Right forelimb (tissue), 1 donor: ENCODE results near the gene ADAMTS17.
A peak's percentile ranks its signal among the peaks of the same experiment; 100 is the strongest.

ENCODE experiments used
- DNase-seq: peaks from one replicate; pipeline ENCODE4 v3.0.0-alpha.2; 2018

Gene ADAMTS17

DNA sequence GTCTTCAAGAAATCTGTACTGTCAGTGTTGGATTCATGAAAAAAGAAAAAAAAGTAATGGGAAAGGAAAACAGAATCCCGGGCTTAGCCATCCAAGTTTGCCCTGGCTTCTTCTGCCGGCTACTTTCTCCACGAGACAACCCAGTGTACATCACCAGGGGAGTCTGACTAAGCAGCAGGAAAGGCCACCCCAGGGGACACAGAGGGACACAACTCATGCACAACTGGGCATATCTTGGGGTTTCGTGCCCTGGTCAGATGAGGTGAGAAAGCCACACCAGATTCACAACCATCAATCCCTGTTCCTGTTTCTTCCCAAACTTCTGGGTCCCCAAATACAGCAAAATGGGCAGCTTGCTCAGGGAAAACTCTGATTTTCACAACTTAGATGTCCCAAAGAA, 33.2 kb downstream of the ADAMTS17 start:
- no peak for DNase-seq

DNA sequence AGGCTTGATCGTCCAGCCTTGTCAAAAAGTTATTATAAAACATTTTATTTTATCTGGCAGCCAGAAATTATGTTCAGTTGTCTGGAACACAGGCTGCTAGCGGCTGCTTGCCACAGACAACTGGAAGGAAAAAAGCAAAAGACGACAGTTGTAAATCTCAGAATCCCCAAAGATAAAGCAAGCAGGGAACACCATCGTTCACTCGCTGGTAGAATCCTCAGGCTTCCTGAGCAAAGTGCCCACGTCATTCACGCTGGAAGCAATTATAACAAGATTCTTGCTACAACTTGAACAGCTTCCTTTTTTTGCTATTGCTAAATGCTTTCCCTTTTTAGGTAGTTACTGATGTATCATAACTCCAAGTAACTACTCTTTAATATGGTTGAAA, 33.6 kb downstream of the ADAMTS17 start:
- DNase-seq = no peak

GRCh38 chr15:100307241-100308212, 34.2 kb downstream of the ADAMTS17 start:
- no peak for DNase-seq

DNA sequence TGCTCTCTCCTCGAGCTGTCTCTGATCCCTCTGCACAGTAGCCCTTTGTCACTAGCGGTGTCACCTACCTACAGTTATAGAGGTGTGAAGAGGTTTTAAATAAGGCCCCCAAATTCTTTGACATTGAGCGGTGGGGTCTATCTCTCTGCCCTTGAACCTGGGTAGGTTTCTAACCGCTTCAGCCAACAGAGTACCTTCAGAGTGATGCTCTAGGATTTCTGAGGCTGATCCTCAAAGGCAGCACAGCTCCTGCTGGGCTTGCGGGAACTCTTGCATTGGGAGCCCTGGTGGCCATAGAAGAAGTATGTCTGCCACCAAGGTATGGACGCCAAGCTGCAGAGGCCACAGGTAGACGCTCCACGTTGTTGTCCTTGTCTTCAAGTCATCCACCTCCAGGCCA, 35.7 kb downstream of the ADAMTS17 start:
- no peak for DNase-seq

DNA sequence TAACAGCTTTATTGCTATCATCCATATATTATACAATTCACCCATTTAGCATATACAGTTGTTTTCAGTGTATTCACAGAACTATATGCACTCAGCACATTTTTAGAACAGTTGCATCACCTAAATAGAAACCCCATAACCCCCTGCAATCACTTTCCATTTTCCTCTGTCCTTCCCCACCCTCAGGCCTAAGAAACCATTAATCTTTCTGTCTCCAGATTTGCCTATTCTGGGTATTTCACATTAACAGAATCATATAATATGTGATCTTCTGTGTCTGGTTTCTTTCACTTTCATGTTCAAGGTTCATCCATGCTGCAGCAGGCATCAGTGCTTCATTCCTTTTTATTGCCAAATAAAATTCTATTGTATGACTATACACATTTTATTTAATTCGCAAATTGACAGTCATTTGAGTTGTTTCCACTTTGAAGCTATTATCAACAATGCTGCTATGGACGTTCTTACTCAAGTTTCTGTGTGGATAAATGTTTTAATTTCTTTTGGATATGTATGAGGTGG, 39.8 kb downstream of the ADAMTS17 start:
- DNase-seq = no peak

GRCh38 chr15:100298257-100298656, 43.5 kb downstream of the ADAMTS17 start:
- DNase-seq = no peak

DNA sequence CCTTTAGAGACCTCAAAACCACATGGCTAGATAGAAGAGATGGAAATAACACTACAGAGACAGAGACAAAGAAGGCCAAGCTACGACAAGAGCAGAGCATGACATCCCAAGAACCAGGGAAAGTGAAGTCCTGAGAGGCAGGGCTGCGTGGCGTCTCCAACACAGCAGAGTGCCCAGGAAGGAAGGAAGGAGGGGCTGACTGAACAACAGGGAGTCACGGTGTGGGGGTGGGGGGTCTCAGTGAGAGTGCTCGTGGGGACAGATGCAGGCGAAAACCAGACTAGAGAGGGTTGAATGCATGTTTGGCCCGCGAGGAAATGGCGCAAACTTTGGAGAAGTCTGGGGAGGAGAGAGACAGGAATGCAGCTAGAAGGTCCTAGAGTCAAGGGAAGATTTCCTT, 44.0 kb downstream of the ADAMTS17 start:
- DNase-seq = no peak

- DNase-seq = no peak
Measured at GRCh38 chr15:100295939-100296565, 45.7 kb downstream of the ADAMTS17 start.

GRCh38 chr15:100292010-100292409, 49.8 kb downstream of the ADAMTS17 start:
- DNase-seq = no peak

DNA sequence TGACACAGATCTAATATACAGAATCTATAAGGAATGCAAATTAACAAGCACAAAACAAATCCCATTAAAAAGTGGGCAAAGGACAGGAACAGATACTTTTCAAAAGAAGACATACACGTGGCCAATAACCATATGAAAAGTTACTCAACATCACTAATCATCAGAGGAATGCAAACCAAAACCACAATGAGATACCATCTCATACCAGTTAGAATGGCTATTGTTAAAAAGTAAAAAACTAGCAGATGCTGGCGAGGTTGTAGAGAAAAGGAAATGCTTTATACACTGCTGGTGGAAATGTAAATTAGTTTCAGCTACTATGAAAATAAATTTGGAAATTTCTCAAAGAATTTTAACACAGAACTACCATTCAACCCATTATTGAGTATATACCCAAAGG, 50.7 kb downstream of the ADAMTS17 start:
- no peak for DNase-seq

DNA sequence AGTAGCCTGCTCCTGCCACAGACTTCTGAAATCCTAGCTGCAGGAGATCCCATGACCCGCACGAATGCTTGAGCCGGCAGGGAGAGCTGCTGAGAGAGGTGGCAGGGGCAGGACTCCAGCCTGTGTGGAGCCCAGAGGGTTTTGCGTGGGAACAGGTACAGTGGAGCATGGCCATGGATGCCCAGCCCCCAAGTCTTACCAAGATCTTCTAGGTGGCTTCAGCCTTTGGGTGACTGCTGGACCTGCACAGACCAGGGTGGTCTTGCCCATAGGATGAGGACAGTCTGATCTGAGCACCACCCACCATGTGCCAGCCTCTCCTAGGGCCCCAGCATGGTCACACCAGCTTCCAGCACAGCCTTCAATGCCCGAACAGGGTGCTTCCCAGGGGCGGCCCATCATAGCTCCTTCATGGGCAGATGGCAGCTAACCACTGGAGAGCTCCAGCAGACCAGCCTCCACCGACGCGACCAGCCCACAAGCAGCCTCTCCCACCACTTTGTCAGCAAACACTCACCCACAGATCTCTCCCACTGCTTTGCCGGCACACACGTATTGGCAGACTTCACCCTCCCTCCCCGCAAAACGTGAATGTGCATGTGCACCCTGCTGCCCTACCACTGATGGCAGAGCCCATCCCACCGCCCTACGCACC, 56.0 kb downstream of the ADAMTS17 start:
- no peak for DNase-seq

DNA sequence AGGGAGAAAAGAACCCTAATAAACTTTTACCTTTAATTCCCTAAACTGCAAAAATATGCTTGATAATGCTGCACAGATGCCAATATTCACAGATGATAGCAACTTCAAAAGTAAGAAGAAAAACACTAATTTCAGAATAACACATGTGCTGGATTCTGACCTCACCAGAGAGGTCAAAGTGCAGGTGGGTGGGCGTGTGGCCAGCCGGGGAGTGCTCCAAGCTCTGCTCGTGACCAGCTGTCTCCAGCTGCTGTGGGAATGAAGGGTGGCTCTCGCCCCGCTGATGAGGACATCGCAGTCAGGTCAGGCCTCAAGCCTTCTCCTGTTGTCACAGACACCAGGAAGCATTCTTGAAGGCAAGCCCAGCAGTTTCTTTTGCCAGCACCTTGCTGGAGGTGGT, 57.1 kb downstream of the ADAMTS17 start:
- peak; percentile 67 for DNase-seq

GRCh38 chr15:100284191-100284590, 57.6 kb downstream of the ADAMTS17 start:
- DNase-seq = no peak

- no peak for DNase-seq
Measured at GRCh38 chr15:100281096-100281917, 60.5 kb downstream of the ADAMTS17 start.

DNA sequence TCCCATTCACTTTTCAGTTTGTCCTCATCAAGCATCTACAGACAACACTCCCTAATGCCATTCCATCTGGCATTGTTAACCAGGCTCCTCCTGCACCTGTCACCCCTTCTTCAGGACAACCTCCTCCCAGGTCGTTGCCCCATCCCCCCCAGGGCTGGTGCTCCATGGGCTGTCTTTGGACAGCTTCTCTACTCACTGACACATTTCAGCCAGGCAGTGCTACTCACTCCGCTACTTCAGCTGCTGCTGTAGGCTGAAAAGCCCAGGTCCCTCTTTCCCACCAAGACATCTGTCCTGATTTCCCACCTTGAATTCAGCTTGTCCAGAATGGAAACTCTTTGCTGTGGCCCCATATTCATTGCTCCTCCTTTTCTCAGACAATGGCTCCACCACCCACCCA, 61.9 kb downstream of the ADAMTS17 start:
- no peak for DNase-seq

DNA sequence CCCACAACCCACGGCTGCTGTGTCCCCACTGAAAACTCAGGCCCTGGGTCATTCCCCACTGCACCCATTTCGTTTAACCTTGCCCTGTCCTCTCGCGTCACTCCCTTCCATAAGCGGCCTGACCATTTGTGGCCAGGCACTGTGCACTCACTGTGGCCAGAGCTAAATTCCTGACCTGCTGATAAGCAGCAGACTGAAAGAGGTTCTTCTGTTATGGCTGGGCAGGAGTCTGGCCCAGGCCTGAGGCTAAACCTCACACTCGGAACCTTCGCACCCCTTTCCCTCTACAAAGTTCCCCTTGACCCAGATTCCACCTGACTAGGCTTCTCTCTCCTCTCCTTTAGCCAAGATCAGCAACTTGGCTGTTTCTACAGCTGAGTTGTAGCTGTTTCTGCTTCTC, 62.3 kb downstream of the ADAMTS17 start:
- no peak for DNase-seq

GRCh38 chr15:100278596-100279380, 63.0 kb downstream of the ADAMTS17 start:
- no peak for DNase-seq

DNA sequence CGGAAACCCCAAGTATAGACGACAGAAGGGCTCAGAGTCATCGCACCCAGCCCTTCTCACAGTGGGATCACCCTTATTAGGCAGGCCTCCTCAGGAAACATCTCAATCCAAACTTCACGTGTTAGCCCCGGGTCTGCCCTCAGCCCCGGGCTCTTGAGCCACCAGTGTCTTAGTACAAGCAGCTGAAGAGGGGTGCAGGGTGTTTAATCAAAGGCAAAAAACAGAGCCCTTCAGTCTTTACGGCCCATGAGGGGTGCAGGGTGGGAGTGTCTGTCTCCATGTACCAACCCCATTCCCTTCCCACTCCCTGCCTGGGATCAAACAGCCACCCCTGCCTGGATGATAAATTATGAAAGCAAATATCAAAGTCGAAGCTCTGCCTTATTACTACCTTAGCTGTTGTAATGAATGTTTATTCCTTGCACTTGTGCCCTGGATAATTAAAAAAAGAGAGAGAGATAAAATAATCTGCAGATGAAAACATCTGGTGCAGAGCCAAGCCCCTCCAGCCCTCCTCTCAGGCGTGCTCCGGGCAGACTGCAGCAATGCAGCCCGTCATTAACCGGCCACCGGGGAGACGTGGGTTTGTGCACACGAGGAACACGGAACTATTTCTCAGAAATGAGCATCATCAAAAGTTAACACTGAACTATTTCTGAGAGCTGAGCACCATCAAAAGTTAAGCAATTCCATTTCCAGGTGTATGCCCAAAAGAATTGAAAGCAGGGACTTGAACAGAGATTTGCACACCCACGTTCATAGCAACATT, 64.5 kb downstream of the ADAMTS17 start:
- no peak for DNase-seq

DNA sequence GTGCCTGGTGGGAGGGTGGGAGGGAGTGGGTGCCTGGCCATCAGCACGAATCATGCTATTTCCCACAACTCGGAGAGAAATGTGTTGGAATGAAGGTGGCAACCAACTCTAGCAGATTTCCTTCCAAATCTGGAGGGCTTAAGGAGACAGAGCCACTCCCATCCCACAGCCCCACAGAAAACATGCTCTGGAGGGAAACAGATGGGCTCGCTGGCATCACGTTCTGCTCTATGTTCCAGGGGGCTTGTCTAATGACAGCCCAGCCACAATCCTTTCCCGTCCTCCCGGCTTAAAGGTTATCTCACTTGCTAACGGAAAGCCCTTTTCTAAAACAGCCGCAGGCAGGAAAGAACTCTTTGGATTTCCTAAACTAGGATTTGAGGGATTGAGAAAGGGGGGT, 65.3 kb downstream of the ADAMTS17 start:
- DNase-seq = no peak

DNA sequence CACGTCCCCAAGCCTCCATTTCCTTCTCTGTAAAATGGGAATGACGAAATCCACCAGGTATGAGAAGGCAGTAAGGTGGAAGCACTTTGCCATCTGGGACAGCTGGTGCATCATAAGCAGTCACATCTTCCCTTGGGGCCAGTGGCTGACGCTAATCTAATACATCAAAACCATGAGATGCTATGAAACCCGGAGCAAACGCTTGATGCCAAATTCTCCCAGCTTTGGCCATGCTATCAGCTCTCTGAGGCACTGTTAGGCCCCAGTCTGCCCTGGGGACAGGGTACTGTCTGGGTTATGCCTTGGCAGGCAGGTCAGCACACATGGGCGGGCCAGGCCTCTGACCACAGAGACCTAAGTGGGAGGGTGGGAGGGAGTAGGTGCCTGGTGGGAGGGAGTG, 66.1 kb downstream of the ADAMTS17 start:
- DNase-seq = no peak

GRCh38 chr15:100269831-100270230, 71.9 kb downstream of the ADAMTS17 start:
- DNase-seq = no peak
